Omental fat pad (tissue), 4 donors: ENCODE data around the gene DNAJC25. TPM values are rescaled to one million over a fixed set of nuclear protein-coding genes. Genes with fewer than 3 reads are reported as not detected.
"Not testable (repeated sequence)": the region's sequence is repeated elsewhere in the genome, so short reads cannot be mapped to it uniquely, and the experiment has no call there.

Source experiments
- ATAC-seq: fragments of 150-250 bp; one replicate; pipeline ENCODE4 v1.9.1; 2016; ENCODE audit warnings: mild to moderate bottlenecking, moderate library complexity; ENCODE audit not compliant: low FRiP score
- DNase-seq: peaks from one replicate; pipeline ENCODE4 v3.0.0-alpha.2; 2019; ENCODE audit warnings: low spot score
- CTCF ChIP-seq, 3 donors: fragments of 450-650 bp; IDR thresholded peaks; one replicate each; pipeline ENCODE4 v1.5.1; 2016 to 2017; ENCODE audit warnings: antibody characterized with exemption in 3 of 3, mild to moderate bottlenecking in 3 of 3, moderate library complexity in 2 of 3
- total RNA-seq, 4 donors: library from RNA; depleted of rRNA; stranded (reverse); fragments of >200 nt; gene quantifications; one replicate each; pipeline ENCODE4 v1.1.0, GENCODE V29; 2016

Gene DNAJC25
- total RNA-seq, 4 donors from 2014 or later: 10.4 to 15.1 (median 14.0) TPM

GRCh38 chr9:111662576-111663300 is 31.6 kb downstream of the DNAJC25 start:
- DNase-seq (no peak), ATAC-seq (no peak)
- TF ChIP-seq CTCF (IDR thresholded peaks at IDR 0.05): no peak

- no peak for TF ChIP-seq CTCF (IDR thresholded peaks at IDR 0.05)
- DNase-seq (no peak), ATAC-seq (no peak)
Measured at GRCh38 chr9:111663301-111663823, 32.2 kb downstream of the DNAJC25 start.

- no peak for ATAC-seq
- no peak for DNase-seq
- no peak for TF ChIP-seq CTCF (IDR thresholded peaks at IDR 0.05)
Measured at GRCh38 chr9:111668026-111668573, 37.0 kb downstream of the DNAJC25 start.

- DNase-seq, ATAC-seq: not testable (repeated sequence)
Measured at GRCh38 chr9:111668601-111669000, 37.5 kb downstream of the DNAJC25 start.

- TF ChIP-seq CTCF (IDR thresholded peaks at IDR 0.05): no peak
- DNase-seq: no peak
Measured at GRCh38 chr9:111674319-111674718, 43.2 kb downstream of the DNAJC25 start.

GRCh38 chr9:111676116-111676515 is 45.0 kb downstream of the DNAJC25 start:
- ATAC-seq: no peak
- no peak for TF ChIP-seq CTCF (IDR thresholded peaks at IDR 0.05)
- DNase-seq: no peak

More at GRCh38 chr9:111674319-111674718, 43.2 kb downstream of the DNAJC25 start:
- ATAC-seq: no peak

GRCh38 chr9:111678293-111678692 is 47.2 kb downstream of the DNAJC25 start:
- DNase-seq (no peak), ATAC-seq (no peak)
- TF ChIP-seq CTCF (IDR thresholded peaks at IDR 0.05): no peak
